ENCODE data around the gene MYO15B. TPM values are rescaled to one million over a fixed set of nuclear protein-coding genes. Genes with fewer than 3 reads are reported as not detected.
A peak's percentile ranks its signal among the peaks of the same experiment; 100 is the strongest.

Gene MYO15B
- total and polyA plus RNA-seq, 2 of the 13 experiments (the other 11 are each of a cell fraction or from before 2014, with no cell fraction given), result 2.8 to 8.1 TPM

DNA sequence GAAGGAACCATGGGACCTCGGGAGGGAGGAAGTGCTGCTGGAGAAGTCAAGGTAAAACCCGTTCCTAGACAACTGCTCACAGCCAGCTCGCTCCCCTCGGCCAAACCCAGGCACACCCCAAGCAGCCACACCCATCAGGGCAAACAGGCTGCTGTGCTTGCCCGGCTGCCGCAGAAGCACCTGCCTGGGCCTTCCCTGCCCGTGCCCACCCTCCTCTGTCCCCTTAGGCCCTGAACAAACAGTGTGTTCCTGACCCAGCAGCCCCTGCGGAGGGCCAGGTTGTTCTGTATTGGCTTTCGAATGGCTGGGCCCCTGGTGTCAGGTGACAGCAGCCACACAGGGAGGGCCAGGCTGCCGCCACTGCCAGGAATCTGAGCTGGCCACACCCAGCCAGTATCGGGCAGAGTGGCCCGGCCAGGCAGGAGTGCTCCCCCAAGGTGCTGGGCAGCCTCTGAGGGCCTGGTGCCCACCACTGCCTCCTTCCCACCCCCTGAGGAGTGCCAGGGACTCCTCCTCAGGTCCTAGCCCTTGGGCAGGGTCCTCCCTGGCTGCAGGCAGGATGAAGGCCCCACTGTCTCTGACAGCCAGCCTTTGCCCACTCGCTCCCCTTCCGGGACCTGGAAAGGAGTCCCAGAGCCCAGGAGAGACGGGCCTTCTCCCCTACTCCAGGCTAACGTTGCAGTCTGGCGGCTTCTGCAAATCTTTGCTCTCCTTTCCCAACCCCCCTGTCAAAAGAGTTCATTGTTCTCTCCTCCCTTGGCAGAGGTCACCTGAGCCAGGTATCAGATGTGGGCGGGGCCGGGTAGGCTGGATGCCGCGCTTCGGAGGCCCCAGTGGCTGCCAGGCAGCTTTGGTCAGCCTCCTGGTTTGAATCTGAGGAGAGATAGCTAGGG is 38.1 kb upstream of the MYO15B start (continued):
- TF ChIP-seq, protein P1, sequence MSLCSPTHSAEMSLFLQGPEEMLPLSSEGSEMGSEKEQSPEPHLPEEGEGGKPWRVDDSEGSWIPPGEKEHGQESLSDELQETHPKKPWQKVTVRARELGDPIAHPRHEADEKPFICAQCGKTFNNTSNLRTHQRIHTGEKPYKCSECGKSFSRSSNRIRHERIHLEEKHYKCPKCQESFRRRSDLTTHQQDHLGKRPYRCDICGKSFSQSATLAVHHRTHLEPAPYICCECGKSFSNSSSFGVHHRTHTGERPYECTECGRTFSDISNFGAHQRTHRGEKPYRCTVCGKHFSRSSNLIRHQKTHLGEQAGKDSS (CRISPR knock-in tag; IDR thresholded peaks at IDR 0.05; ENCODE audit: borderline replicate concordance, low read depth), result 0 out of 2 replicates have a peak, but pooled peaks have one; percentile 37
- TF ChIP-seq ZNF30 (CRISPR knock-in tag; IDR thresholded peaks at IDR 0.05) (no peak), ZNF766 (CRISPR knock-in tag; IDR thresholded peaks at IDR 0.05; ENCODE audit: borderline replicate concordance) (peak; percentile 40; the same call in 1 of the 2 replicates), JUND (CRISPR knock-in tag; IDR thresholded peaks at IDR 0.05) (no peak), FOSL1 (CRISPR knock-in tag; IDR thresholded peaks at IDR 0.05; ENCODE audit: borderline replicate concordance) (no peak), ZNF446 (CRISPR knock-in tag; IDR thresholded peaks at IDR 0.05) (0 out of 2 replicates have a peak, but pooled peaks have one; percentile 41), TCF7L2 (IDR thresholded peaks at IDR 0.05; ENCODE audit: low read depth, low read length) (no peak), ZNF644 (CRISPR knock-in tag; IDR thresholded peaks at IDR 0.05; ENCODE audit: low read depth) (no peak), ZBTB1 (CRISPR knock-in tag; IDR thresholded peaks at IDR 0.05; ENCODE audit: borderline replicate concordance) (no peak), ZNF549 (CRISPR knock-in tag; IDR thresholded peaks at IDR 0.05) (no peak), IRX3 (CRISPR knock-in tag; IDR thresholded peaks at IDR 0.05; ENCODE audit: borderline replicate concordance, low read depth) (no peak), SMYD3 (CRISPR knock-in tag; IDR thresholded peaks at IDR 0.05) (0 out of 2 replicates have a peak, but pooled peaks have one; percentile 33)
- TF ChIP-seq, protein P2, sequence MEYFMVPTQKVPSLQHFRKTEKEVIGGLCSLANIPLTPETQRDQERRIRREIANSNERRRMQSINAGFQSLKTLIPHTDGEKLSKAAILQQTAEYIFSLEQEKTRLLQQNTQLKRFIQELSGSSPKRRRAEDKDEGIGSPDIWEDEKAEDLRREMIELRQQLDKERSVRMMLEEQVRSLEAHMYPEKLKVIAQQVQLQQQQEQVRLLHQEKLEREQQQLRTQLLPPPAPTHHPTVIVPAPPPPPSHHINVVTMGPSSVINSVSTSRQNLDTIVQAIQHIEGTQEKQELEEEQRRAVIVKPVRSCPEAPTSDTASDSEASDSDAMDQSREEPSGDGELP (IDR thresholded peaks at IDR 0.05; ENCODE audit: borderline replicate concordance, low read depth), result peak; percentile 82; the same call in 1 of the 2 replicates
- TF ChIP-seq, protein P3, sequence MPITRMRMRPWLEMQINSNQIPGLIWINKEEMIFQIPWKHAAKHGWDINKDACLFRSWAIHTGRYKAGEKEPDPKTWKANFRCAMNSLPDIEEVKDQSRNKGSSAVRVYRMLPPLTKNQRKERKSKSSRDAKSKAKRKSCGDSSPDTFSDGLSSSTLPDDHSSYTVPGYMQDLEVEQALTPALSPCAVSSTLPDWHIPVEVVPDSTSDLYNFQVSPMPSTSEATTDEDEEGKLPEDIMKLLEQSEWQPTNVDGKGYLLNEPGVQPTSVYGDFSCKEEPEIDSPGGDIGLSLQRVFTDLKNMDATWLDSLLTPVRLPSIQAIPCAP (CRISPR knock-in tag; IDR thresholded peaks at IDR 0.05; ENCODE audit: low read depth), result no peak
- TF ChIP-seq, protein P4, sequence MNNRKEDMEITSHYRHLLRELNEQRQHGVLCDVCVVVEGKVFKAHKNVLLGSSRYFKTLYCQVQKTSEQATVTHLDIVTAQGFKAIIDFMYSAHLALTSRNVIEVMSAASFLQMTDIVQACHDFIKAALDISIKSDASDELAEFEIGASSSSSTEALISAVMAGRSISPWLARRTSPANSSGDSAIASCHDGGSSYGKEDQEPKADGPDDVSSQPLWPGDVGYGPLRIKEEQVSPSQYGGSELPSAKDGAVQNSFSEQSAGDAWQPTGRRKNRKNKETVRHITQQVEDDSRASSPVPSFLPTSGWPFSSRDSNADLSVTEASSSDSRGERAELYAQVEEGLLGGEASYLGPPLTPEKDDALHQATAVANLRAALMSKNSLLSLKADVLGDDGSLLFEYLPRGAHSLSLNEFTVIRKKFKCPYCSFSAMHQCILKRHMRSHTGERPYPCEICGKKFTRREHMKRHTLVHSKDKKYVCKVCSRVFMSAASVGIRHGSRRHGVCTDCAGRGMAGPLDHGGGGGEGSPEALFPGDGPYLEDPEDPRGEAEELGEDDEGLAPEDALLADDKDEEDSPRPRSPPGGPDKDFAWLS (CRISPR knock-in tag; IDR thresholded peaks at IDR 0.05; ENCODE audit: borderline replicate concordance), result no peak
- TF ChIP-seq, protein P5, sequence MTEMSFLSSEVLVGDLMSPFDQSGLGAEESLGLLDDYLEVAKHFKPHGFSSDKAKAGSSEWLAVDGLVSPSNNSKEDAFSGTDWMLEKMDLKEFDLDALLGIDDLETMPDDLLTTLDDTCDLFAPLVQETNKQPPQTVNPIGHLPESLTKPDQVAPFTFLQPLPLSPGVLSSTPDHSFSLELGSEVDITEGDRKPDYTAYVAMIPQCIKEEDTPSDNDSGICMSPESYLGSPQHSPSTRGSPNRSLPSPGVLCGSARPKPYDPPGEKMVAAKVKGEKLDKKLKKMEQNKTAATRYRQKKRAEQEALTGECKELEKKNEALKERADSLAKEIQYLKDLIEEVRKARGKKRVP (CRISPR knock-in tag; IDR thresholded peaks at IDR 0.05), result no peak
- TF ChIP-seq, protein P6, sequence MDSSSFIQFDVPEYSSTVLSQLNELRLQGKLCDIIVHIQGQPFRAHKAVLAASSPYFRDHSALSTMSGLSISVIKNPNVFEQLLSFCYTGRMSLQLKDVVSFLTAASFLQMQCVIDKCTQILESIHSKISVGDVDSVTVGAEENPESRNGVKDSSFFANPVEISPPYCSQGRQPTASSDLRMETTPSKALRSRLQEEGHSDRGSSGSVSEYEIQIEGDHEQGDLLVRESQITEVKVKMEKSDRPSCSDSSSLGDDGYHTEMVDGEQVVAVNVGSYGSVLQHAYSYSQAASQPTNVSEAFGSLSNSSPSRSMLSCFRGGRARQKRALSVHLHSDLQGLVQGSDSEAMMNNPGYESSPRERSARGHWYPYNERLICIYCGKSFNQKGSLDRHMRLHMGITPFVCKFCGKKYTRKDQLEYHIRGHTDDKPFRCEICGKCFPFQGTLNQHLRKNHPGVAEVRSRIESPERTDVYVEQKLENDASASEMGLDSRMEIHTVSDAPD (CRISPR knock-in tag; IDR thresholded peaks at IDR 0.05), result 0 out of 2 replicates have a peak, but pooled peaks have one; percentile 46
- TF ChIP-seq, protein P7, sequence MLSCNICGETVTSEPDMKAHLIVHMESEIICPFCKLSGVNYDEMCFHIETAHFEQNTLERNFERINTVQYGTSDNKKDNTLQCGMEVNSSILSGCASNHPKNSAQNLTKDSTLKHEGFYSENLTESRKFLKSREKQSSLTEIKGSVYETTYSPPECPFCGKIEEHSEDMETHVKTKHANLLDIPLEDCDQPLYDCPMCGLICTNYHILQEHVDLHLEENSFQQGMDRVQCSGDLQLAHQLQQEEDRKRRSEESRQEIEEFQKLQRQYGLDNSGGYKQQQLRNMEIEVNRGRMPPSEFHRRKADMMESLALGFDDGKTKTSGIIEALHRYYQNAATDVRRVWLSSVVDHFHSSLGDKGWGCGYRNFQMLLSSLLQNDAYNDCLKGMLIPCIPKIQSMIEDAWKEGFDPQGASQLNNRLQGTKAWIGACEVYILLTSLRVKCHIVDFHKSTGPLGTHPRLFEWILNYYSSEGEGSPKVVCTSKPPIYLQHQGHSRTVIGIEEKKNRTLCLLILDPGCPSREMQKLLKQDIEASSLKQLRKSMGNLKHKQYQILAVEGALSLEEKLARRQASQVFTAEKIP (CRISPR knock-in tag; IDR thresholded peaks at IDR 0.05; ENCODE audit: borderline replicate concordance), result no peak

Data from HepG2 (cell line).